ENCODE measurements around the gene SLC22A4.

SLC22A4 gene

GRCh38 chr5:132293992-132294727, at the start of gene SLC22A4:
Gene SLC22A4 (plus strand): TSS chr5:132294394. CDS start chr5:132294617, 223 bp downstream.
- DNase-seq, result peak; percentile 91 to 95
- H3K4me1 Mint-ChIP-seq, result peaks cover 53% of the 10 kb centered on the region
- peak; percentile 84 for ATAC-seq
- no peaks in the 10 kb centered on the region for H3K9me3 Mint-ChIP-seq
- peak within 1 kb of the TSS; percentile 96 to 97 for H3K27ac Mint-ChIP-seq
- no peaks in the 10 kb centered on the region for H3K27me3 Mint-ChIP-seq
- peak within 1 kb of the TSS; percentile 96 to 99 for H3K4me3 Mint-ChIP-seq

GRCh38 chr5:132245593-132245992, 48.6 kb upstream of the SLC22A4 start:
- H3K9me3 Mint-ChIP-seq, result peaks cover 31 to 42% of the 10 kb centered on the region in 2 donors

GRCh38 chr5:132246806-132247205, 47.4 kb upstream of the SLC22A4 start:
- Mint-ChIP-seq H3K27ac (no peak overlapping the region), H3K4me1 (no peaks in the 10 kb centered on the region), H3K9me3 (peaks cover 31 to 42% of the 10 kb centered on the region in 2 donors), H3K4me3 (no peak overlapping the region), H3K27me3 (peaks cover 16% of the 10 kb centered on the region)
- DNase-seq (no peak), ATAC-seq (no peak)

More at GRCh38 chr5:132245593-132245992, 48.6 kb upstream of the SLC22A4 start:
- Mint-ChIP-seq H3K27me3 (peaks cover 16% of the 10 kb centered on the region), H3K27ac (no peak overlapping the region), H3K4me3 (no peak overlapping the region), H3K4me1 (no peaks in the 10 kb centered on the region)
- ATAC-seq (no peak), DNase-seq (no peak)

- ATAC-seq (no peak), DNase-seq (no peak)
- no peak overlapping the region for H3K4me3 Mint-ChIP-seq
- no peak overlapping the region for H3K27ac Mint-ChIP-seq
- peaks cover 16% of the 10 kb centered on the region for H3K27me3 Mint-ChIP-seq
- peaks cover 13 to 14% of the 10 kb centered on the region in 2 donors for H3K9me3 Mint-ChIP-seq
- no peaks in the 10 kb centered on the region for H3K4me1 Mint-ChIP-seq
Measured at GRCh38 chr5:132250547-132250946, 43.6 kb upstream of the SLC22A4 start.

GRCh38 chr5:132251220-132251725, 42.9 kb upstream of the SLC22A4 start:
- H3K9me3 Mint-ChIP-seq, result peaks cover 7 to 8% of the 10 kb centered on the region in 2 donors
- peak in 1 of 2 donors; percentile 6 for DNase-seq

GRCh38 chr5:132253008-132253441, 41.2 kb upstream of the SLC22A4 start:
- Mint-ChIP-seq H3K4me1 (peaks cover 6% of the 10 kb centered on the region), H3K9me3 (no peaks in the 10 kb centered on the region), H3K27ac (no peak overlapping the region), H3K27me3 (peaks cover 33% of the 10 kb centered on the region), H3K4me3 (no peak overlapping the region)
- DNase-seq, result peak in 1 of 2 donors; percentile 6
- no peak for ATAC-seq

More at GRCh38 chr5:132251220-132251725, 42.9 kb upstream of the SLC22A4 start:
- Mint-ChIP-seq H3K4me1 (no peaks in the 10 kb centered on the region), H3K4me3 (no peak overlapping the region), H3K27ac (no peak overlapping the region), H3K27me3 (peaks cover 16% of the 10 kb centered on the region)
- ATAC-seq, result no peak

- peaks cover 40% of the 10 kb centered on the region for H3K27me3 Mint-ChIP-seq
- H3K9me3 Mint-ChIP-seq, result no peaks in the 10 kb centered on the region
- DNase-seq (peak in 1 of 2 donors; percentile 5), ATAC-seq (no peak)
- H3K27ac Mint-ChIP-seq, result no peak overlapping the region
- H3K4me1 Mint-ChIP-seq, result peaks cover 12% of the 10 kb centered on the region
- no peak overlapping the region for H3K4me3 Mint-ChIP-seq
Measured at GRCh38 chr5:132253452-132254320, 40.5 kb upstream of the SLC22A4 start.

- H3K27me3 Mint-ChIP-seq, result peaks cover 44% of the 10 kb centered on the region
- H3K4me1 Mint-ChIP-seq, result peaks cover 20% of the 10 kb centered on the region
- DNase-seq (no peak), ATAC-seq (no peak)
- H3K4me3 Mint-ChIP-seq, result no peak overlapping the region
- no peak overlapping the region for H3K27ac Mint-ChIP-seq
- no peaks in the 10 kb centered on the region for H3K9me3 Mint-ChIP-seq
Measured at GRCh38 chr5:132254321-132254977, 39.7 kb upstream of the SLC22A4 start.

- no peak overlapping the region for H3K27ac Mint-ChIP-seq
- no peaks in the 10 kb centered on the region for H3K9me3 Mint-ChIP-seq
- peaks cover 37% of the 10 kb centered on the region for H3K4me1 Mint-ChIP-seq
- DNase-seq, result peak in 1 of 2 donors; percentile 4
- peaks cover 44% of the 10 kb centered on the region for H3K27me3 Mint-ChIP-seq
- H3K4me3 Mint-ChIP-seq, result no peak overlapping the region
- no peak for ATAC-seq
Measured at GRCh38 chr5:132256086-132256782, 38.0 kb upstream of the SLC22A4 start.

GRCh38 chr5:132256783-132257130, 37.4 kb upstream of the SLC22A4 start:
- Mint-ChIP-seq H3K4me3 (peak overlapping the region in 1 of 2 donors; percentile 54), H3K27me3 (peaks cover 44% of the 10 kb centered on the region), H3K4me1 (peaks cover 43% of the 10 kb centered on the region), H3K9me3 (no peaks in the 10 kb centered on the region), H3K27ac (no peak overlapping the region)
- ATAC-seq (no peak), DNase-seq (peak in 1 of 2 donors; percentile 5)

GRCh38 chr5:132257131-132258101, 36.8 kb upstream of the SLC22A4 start, which contains the start of gene PDLIM4:
Gene PDLIM4 (plus strand): TSS chr5:132257696. CDS start chr5:132257735, 39 bp downstream.
- Mint-ChIP-seq H3K9me3 (no peaks in the 10 kb centered on the region), H3K27ac (peak within 1 kb of the TSS in 1 of 2 donors; percentile 56), H3K4me1 (peaks cover 49% of the 10 kb centered on the region), H3K4me3 (peak within 1 kb of the TSS in 1 of 2 donors; percentile 54), H3K27me3 (peaks cover 44% of the 10 kb centered on the region)
- ATAC-seq (peak; percentile 19), DNase-seq (peak in 1 of 2 donors; percentile 9)

- H3K4me3 Mint-ChIP-seq, result peak overlapping the region in 1 of 2 donors; percentile 34
- no peak for ATAC-seq
- H3K9me3 Mint-ChIP-seq, result no peaks in the 10 kb centered on the region
- H3K27ac Mint-ChIP-seq, result peak overlapping the region in 1 of 2 donors; percentile 56
- peak in 1 of 2 donors; percentile 8 for DNase-seq
- peaks cover 58% of the 10 kb centered on the region for H3K4me1 Mint-ChIP-seq
- H3K27me3 Mint-ChIP-seq, result peaks cover 44% of the 10 kb centered on the region
Measured at GRCh38 chr5:132258102-132259068, 35.8 kb upstream of the SLC22A4 start.

All from stimulated activated naive CD8-positive, alpha-beta T cell treated with anti-CD3 and anti-CD28 coated beads, Interleukin-15, amount 100 ng/mL, for 72 hours (primary cell).